Eye (tissue), 1 donor: ENCODE data around the gene GRIN1.
A peak's percentile ranks its signal among the peaks of the same experiment; 100 is the strongest.
"Not testable (repeated sequence)": the region's sequence is repeated elsewhere in the genome, so short reads cannot be mapped to it uniquely, and the experiment has no call there.

Source experiments
- DNase-seq: peaks from one replicate; pipeline ENCODE4 v3.0.0-alpha.2; 2015

GRIN1 gene

GRCh38 chr9:137128862-137129455, 10.0 kb upstream of the GRIN1 start:
- peak; percentile 37 for DNase-seq

GRCh38 chr9:137129456-137130175, 9.3 kb upstream of the GRIN1 start:
- DNase-seq = peak; percentile 95

- no peak for DNase-seq
These were observed 8.7 kb upstream of the GRIN1 start for GRCh38 chr9:137130176-137130755.

GRCh38 chr9:137134191-137134590, 4.8 kb upstream of the GRIN1 start:
- DNase-seq = no peak

GRCh38 chr9:137135154-137135553, 3.8 kb upstream of the GRIN1 start:
- not testable (repeated sequence) for DNase-seq

- DNase-seq = no peak
These were observed 2.6 kb upstream of the GRIN1 start for GRCh38 chr9:137136261-137136880.

GRCh38 chr9:137136881-137137607, 1.9 kb upstream of the GRIN1 start:
- DNase-seq = no peak

- peak; percentile 78 for DNase-seq
These were observed 764 bp upstream of the GRIN1 start for GRCh38 chr9:137138058-137138721.

GRCh38 chr9:137139468-137140150, 655 bp downstream of the GRIN1 start:
- DNase-seq = no peak

- no peak for DNase-seq
These were observed 1.4 kb downstream of the GRIN1 start for GRCh38 chr9:137140151-137141012.

GRCh38 chr9:137141050-137141810, 2.3 kb downstream of the GRIN1 start:
- DNase-seq = no peak

- DNase-seq = no peak
These were observed 3.3 kb downstream of the GRIN1 start for GRCh38 chr9:137141976-137142936.

- DNase-seq = no peak
These were observed 4.5 kb downstream of the GRIN1 start for GRCh38 chr9:137143459-137143858.

- no peak for DNase-seq
These were observed 7.0 kb downstream of the GRIN1 start for GRCh38 chr9:137145731-137146526.

GRCh38 chr9:137146527-137146918, 7.6 kb downstream of the GRIN1 start:
- DNase-seq = no peak

GRCh38 chr9:137147091-137147792, 8.3 kb downstream of the GRIN1 start:
- no peak for DNase-seq

GRCh38 chr9:137147793-137148160, 8.8 kb downstream of the GRIN1 start:
- no peak for DNase-seq

GRCh38 chr9:137148242-137148641, 9.3 kb downstream of the GRIN1 start:
- DNase-seq = no peak
